ENCODE results near the gene MOB3B.
A peak's percentile ranks its signal among the peaks of the same experiment; 100 is the strongest.
"Not testable (repeated sequence)": the region's sequence is repeated elsewhere in the genome, so short reads cannot be mapped to it uniquely, and the experiment has no call there.

Gene MOB3B

GRCh38 chr9:27476870-27477515, 52.6 kb downstream of the MOB3B start:
- no peak for DNase-seq

GRCh38 chr9:27475057-27475595, 54.5 kb downstream of the MOB3B start:
- DNase-seq = no peak

DNA sequence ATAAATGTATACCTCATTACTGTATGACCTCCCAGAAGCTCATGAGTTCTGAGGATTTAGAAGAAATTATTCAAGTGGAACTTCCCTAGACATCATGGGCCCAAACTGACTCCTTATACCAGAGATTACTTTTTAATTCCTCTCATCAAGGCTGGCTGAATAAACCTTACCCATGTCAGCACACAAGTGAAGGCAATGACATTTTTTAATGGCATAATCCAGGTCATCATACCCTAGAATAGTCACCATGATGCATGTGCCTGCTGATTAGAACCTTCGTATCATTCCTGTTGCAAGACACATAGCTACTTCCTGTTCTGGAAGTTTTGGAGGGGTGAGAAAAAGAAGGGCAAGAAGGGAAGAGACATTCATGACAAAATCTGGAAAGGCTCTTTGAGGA, 55.3 kb downstream of the MOB3B start:
- no peak for DNase-seq

DNA sequence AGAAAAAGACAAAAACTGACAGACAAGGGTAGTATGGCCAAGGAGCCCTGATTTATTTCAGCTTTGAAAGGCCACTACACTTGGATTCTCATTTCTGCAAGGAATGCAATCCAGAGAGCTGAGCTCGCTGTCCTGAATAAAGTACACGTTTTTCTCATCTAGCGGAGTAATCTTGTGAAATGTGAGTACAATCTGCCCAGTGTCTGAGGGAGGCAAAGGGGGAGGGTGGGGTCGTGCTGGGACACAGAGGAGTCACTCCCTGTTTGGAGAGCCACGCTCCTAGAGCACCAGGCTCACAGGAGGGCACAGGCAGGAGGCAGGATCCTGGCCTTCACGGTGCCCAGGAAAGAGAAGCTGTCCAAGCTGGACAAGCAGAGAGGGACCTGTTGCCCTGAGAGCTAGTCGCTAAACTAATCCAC, 56.5 kb downstream of the MOB3B start:
- DNase-seq = peak in 23 of 51 donors; percentile 4 to 58 (median 26)

DNA sequence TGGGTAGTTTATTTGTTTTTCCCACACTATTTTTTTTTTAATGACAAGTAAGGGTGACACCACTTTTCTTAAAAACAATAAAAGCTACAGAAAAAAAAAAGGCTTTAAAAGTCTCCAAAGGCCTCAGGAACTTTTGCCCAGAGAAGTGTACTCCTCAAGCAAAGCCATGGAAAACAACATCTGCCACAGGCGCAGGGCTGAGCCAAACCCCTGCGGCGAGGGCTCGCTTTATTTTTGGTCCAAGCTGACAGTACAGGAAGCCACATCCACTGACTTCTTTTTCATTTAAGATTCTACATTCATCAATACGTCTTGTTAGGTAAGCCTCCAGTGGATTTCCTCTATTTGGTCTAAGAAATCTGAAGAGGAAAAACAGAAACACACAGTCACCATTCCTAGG, 57.4 kb downstream of the MOB3B start:
- DNase-seq = peak in 3 of 51 donors; percentile 4 to 7 (median 7)

DNA sequence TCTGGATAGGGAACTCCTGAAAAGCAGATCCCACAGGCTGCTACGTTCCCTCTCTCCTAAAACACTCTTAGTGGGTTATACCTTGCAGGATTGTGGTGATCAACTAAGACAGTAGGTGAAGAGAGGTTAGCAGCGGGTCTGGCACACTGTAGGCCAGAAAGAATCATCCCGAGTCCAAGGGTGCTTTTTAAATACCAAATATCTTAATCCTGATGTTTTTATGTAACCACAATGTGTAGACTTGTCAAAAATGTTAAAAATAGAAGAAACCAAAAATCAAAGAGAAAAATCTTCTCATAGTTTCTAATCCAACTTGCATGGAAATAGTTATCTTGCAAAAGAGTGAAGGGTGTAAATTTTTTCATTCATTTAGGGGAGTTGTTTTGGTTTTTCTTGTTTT, 57.8 kb downstream of the MOB3B start:
- no peak for DNase-seq

DNA sequence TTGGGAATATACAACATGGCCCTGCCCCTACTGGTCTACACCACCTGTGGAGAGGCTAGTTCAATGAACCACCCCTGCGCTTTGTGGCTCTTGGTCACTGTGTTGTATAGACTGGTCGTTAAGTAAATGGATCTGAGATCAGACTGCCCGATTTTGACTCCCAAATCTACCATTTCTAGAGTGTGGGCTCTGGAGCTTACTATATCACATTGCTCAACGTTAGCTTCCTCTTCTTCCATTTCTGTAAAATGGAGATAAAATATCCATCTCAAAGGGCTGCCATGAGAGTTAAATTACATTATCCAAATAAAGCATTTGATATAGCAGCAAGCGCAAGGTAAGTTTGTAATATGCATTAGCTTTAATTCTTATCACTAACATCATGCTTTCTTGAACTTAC, 58.2 kb downstream of the MOB3B start:
- DNase-seq = no peak

- no peak for DNase-seq
Observed at GRCh38 chr9:27470291-27470856, 59.2 kb downstream of the MOB3B start.

DNA sequence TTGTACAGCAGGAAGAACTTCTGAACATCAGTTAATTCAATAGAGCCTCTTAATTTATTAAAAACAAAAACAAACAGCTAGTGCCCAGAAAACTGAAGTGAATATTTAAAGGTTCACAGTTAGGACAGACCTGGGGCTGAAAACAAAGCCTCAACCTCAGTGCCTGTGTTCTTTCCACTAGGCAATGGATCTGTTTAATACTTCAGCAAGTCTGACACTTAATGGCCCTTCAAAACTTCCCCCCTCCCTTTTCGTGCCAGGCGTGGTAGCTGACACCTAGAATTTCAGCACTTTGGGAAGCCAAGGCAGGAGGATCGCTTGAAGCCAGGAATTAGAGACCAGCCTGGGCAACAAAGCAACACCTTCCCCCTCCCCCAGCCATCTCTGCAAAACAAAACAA, 60.1 kb downstream of the MOB3B start:
- no peak for DNase-seq

DNA sequence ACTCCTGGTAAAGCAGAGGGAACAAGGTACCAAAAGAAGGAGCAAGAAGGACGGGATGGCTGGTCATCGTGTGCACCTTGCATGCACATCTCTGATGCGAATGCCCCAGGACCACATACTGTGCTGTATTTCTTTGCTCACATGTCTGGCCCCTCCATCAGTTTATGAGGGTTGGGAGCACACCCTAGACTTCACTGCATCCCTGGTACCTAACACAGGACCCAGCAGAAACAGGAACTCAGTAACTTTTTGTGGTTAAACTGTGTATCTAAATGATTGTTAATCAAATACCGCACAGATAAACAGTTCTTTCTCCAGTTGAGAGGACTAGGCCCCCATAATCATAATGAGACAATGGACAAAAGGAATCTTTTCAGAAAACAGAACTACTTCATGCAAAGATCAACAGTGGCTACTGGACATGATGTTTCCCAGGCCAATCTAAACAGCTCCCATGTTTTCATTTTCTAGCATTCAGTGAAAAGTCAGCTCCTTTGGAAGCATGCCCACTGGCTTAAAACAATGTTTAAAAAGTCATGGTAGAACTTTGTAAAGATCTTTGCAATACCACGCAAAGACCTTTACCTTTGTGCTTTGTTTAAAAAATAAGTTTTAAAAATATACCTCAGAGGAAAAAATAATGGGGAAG, 61.0 kb downstream of the MOB3B start:
- peak in 3 of 51 donors; percentile 33 to 53 (median 49) for DNase-seq

- peak in 2 of 51 donors; percentile 45 to 49 for DNase-seq
Observed at GRCh38 chr9:27468000-27468399, 61.6 kb downstream of the MOB3B start.

GRCh38 chr9:27467486-27467885, 62.1 kb downstream of the MOB3B start:
- DNase-seq = no peak

DNA sequence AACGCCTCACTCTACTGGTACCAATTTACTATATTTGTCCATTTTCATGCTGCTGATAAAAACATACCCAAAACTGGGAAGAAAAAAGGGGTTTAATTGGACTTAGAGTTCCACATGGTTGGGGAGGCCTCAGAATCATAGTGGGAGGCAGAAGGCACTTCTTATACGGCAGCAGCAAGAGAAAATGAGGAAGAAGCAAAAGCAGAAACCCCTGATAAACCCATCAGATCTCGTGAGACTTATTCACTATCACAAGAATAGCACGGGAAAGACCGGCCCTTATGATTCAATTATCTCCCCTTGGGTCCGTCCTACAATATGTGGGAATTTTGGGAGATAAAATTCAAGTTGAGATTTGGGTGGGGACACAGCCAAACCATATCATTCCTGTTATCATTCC, 63.1 kb downstream of the MOB3B start:
- DNase-seq = not testable (repeated sequence)

DNA sequence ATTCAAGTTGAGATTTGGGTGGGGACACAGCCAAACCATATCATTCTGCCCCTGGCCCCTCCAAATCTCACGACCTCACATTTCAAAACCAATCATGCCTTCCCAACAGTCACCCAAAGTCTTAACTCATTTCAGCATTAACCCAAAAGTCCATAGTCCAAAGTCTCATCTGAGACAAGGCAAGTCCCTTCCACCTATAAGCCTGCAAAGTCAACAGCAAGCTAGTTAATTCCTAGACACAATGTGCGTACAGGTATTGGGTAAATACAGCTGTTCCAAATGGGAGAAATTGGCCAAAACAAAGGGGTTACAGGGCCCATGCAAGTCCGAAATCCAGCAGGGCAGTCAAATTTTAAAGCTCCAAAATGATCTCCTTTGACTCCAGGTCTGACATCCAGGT, 64.7 kb downstream of the MOB3B start:
- not testable (repeated sequence) for DNase-seq

GRCh38 chr9:27462846-27463245, 66.8 kb downstream of the MOB3B start:
- DNase-seq = no peak

- DNase-seq = no peak
Observed at GRCh38 chr9:27462434-27462833, 67.2 kb downstream of the MOB3B start.

GRCh38 chr9:27460226-27461023, 69.2 kb downstream of the MOB3B start:
- peak in 2 of 51 donors; percentile 12 to 60 for DNase-seq

GRCh38 chr9:27457445-27457844, 72.2 kb downstream of the MOB3B start:
- no peak for DNase-seq

DNA sequence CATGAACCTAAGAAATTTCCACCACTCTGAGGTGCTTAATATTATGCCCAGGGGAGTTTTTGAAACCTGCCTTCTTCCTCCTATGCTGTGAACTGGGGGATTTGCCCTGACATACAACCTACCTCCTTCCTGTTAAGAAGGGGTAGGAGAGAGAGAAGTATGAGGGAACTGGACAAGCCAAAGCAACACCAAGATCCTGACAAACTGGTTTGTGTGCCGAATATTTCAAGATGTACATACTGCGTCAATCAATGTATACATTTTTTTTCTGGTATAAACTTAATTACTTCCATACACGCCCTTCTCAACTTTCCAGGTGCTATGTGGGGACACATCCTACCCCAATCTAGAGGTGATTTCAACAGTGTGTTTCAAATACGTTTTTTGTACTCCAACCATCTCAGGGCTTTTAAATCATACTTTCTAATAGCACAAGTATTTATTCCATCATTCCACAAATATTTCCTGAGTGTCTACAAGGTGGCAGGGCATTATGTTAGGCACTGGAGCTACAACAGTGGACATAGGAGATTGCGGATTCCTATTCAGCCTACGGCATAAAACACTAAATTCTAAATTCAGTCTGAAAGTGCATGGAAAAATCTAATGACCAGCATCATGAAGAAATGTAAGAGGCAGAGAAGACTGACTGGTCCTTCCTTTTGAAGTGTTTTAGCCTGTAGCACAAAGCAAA, 75.6 kb downstream of the MOB3B start:
- no peak for DNase-seq

DNA sequence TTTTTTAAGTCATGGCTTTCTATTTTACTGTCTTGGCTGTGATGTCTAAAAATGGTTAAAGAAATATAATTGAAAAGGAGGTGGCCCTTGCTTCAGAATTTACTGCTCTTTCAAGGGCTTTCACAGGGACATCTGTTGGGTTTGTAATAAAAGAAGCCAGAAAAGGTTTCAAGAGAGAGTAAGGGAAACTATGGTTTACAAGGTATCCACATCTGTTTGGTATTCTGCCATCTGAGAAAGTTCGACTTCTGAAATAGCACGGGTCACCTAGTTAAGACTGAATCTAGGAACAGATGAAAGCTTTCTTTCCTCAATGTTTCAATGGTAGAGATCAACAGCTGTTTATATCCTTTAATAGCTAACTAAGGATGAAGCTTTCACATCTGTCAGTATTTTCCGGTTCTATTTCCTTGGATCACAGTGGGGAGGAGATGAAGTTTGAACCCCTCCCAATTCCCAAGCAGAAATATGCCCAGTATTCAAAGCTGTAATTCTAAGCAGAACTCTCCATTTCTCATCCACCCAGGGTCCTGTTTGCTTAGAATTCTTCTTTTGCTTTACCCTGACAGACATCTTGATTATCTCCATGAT, 78.3 kb downstream of the MOB3B start:
- DNase-seq = peak in 1 of 51 donors; percentile 47

- DNase-seq = peak in 1 of 51 donors; percentile 47
Observed at GRCh38 chr9:27450752-27451151, 78.9 kb downstream of the MOB3B start.
